Vagina (tissue), 2 donors: ENCODE measurements around the gene AP3M1. TPM values are rescaled to one million over a fixed set of nuclear protein-coding genes. Genes with fewer than 3 reads are reported as not detected.

ENCODE experiments used
- DNase-seq, 2 donors: peaks; one replicate each; pipeline ENCODE4 v3.0.0-alpha.2; 2017; ENCODE audit errors: extremely low spot score in 2 of 2
- H3K27ac ChIP-seq: fragments of 200-600 bp; sonication (generic); one replicate; pipeline ENCODE4 v1.5.1; 2019
- H3K27me3 ChIP-seq: fragments of 200-600 bp; sonication (generic); one replicate; pipeline ENCODE4 v1.5.1; 2019
- H3K36me3 ChIP-seq, 2 donors: fragments of 200-600 bp; sonication (generic); one replicate each; pipeline ENCODE4 v1.5.1; 2017 to 2019
- H3K4me1 ChIP-seq: fragments of 200-600 bp; sonication (generic); one replicate; pipeline ENCODE4 v1.5.1; 2019
- H3K4me3 ChIP-seq, 2 donors: fragments of 200-600 bp; sonication (generic); 1 replicate in 1 of 2; 2 replicates in 1 of 2; pipeline ENCODE4 v1.5.1; 2016 to 2019
- H3K9me3 ChIP-seq: fragments of 200-600 bp; sonication (generic); one replicate; pipeline ENCODE4 v1.5.1; 2019
- CTCF ChIP-seq, 3 experiments: fragments of 450-650 bp in 2 of 3; fragments of 200-600 bp in 1 of 3; sonication (generic) in 1 of 3; IDR thresholded peaks; one replicate each; pipeline ENCODE4 v1.5.1; 2017 to 2019; ENCODE audit warnings: antibody characterized with exemption in 3 of 3, mild to moderate bottlenecking in 2 of 3, moderate library complexity in 2 of 3
- POLR2A ChIP-seq, 2 donors: fragments of 450-650 bp; IDR thresholded peaks; one replicate each; pipeline ENCODE4 v1.6.1; 2017; ENCODE audit warnings: antibody characterized with exemption in 2 of 2, mild to moderate bottlenecking in 2 of 2, moderate library complexity in 2 of 2
- POLR2AphosphoS5 ChIP-seq, 2 donors: sonication (generic); formaldehyde crosslinking; IDR thresholded peaks; one replicate each; pipeline ENCODE4 v1.9.0; 2017; ENCODE audit warnings: antibody characterized with exemption in 2 of 2, mild to moderate bottlenecking in 2 of 2, low read depth in 1 of 2; ENCODE audit not compliant: insufficient read depth in 1 of 2
- intact Hi-C: fragments of 100-400 bp; cut with DNase I; formaldehyde crosslinking; loops from one replicate; pipeline ENCODE4 v1.15.1; 2023
- total RNA-seq: library from RNA; depleted of rRNA; stranded (reverse); fragments of >200 nt; gene quantifications from one replicate; pipeline ENCODE4 v1.2.3, GENCODE V29; 2016

The AP3M1 gene
- total RNA-seq, 1 donor from 2014 or later: 19.6 TPM

- Histone ChIP-seq H3K4me1 (peaks cover 28% of the 10 kb centered on the region), H3K4me3 (no peak overlapping the region), H3K36me3 (peaks cover 0 to 38% of the 10 kb centered on the region in 2 donors), H3K27ac (no peak overlapping the region), H3K9me3 (no peaks in the 10 kb centered on the region), H3K27me3 (no peaks in the 10 kb centered on the region)
- intact Hi-C loops: no loop called here
- TF ChIP-seq CTCF (IDR thresholded peaks at IDR 0.05) (no peak), POLR2AphosphoS5 (IDR thresholded peaks at IDR 0.05; ENCODE audit: insufficient read depth in 1 of 2, low read depth in 1 of 2) (no peak), POLR2A (IDR thresholded peaks at IDR 0.05) (no peak)
- no peak for DNase-seq
Observed at GRCh38 chr10:74079936-74080590, 70.6 kb downstream of the AP3M1 start.

- H3K9me3 ChIP-seq: no peaks in the 10 kb centered on the region
- H3K27ac ChIP-seq: no peak overlapping the region
- no peak overlapping the region for H3K4me3 ChIP-seq
- H3K4me1 ChIP-seq: peaks cover 28% of the 10 kb centered on the region
- no peak for DNase-seq
- H3K27me3 ChIP-seq: no peaks in the 10 kb centered on the region
- intact Hi-C loops: no loop called here
- TF ChIP-seq POLR2AphosphoS5 (IDR thresholded peaks at IDR 0.05; ENCODE audit: insufficient read depth in 1 of 2, low read depth in 1 of 2) (no peak), CTCF (IDR thresholded peaks at IDR 0.05) (no peak)
- peaks cover 0 to 36% of the 10 kb centered on the region in 2 donors for H3K36me3 ChIP-seq
Observed at GRCh38 chr10:74079028-74079935, 71.3 kb downstream of the AP3M1 start.

- no peak overlapping the region for H3K4me3 ChIP-seq
- no peaks in the 10 kb centered on the region for H3K27me3 ChIP-seq
- intact Hi-C loops: no loop called here
- H3K9me3 ChIP-seq: no peaks in the 10 kb centered on the region
- H3K36me3 ChIP-seq: peaks cover 0 to 34% of the 10 kb centered on the region in 2 donors
- H3K4me1 ChIP-seq: peaks cover 28% of the 10 kb centered on the region
- TF ChIP-seq POLR2A (IDR thresholded peaks at IDR 0.05) (no peak), CTCF (IDR thresholded peaks at IDR 0.05) (no peak), POLR2AphosphoS5 (IDR thresholded peaks at IDR 0.05; ENCODE audit: insufficient read depth in 1 of 2, low read depth in 1 of 2) (no peak)
- no peak for DNase-seq
- no peak overlapping the region for H3K27ac ChIP-seq
Observed at GRCh38 chr10:74078037-74078436, 72.6 kb downstream of the AP3M1 start.

GRCh38 chr10:74077416-74077815 lies 73.2 kb downstream of the AP3M1 start:
- peaks cover 0 to 36% of the 10 kb centered on the region in 2 donors for H3K36me3 ChIP-seq
- H3K4me1 ChIP-seq: peaks cover 28% of the 10 kb centered on the region
- H3K27me3 ChIP-seq: no peaks in the 10 kb centered on the region
- H3K4me3 ChIP-seq: no peak overlapping the region
- TF ChIP-seq POLR2A (IDR thresholded peaks at IDR 0.05) (no peak), CTCF (IDR thresholded peaks at IDR 0.05) (no peak), POLR2AphosphoS5 (IDR thresholded peaks at IDR 0.05; ENCODE audit: insufficient read depth in 1 of 2, low read depth in 1 of 2) (no peak)
- intact Hi-C loops: no loop called here
- no peak overlapping the region for H3K27ac ChIP-seq
- DNase-seq: no peak
- no peaks in the 10 kb centered on the region for H3K9me3 ChIP-seq
